GM19438 (cell line): Measurements from ENCODE around the gene FAM227A.
"Not testable (repeated sequence)": the region's sequence is repeated elsewhere in the genome, so short reads cannot be mapped to it uniquely, and the experiment has no call there.

ENCODE experiments used
- ATAC-seq: cut with Tn5 transposase; IDR thresholded peaks from one replicate; pipeline ENCODE4 v1.9.1; 2021; ENCODE audit warnings: low read depth; ENCODE audit not compliant: unreplicated experiment

The FAM227A gene

GRCh38 chr22:38674888-38675287, 18.7 kb upstream of the FAM227A start:
- no peak for ATAC-seq

- peak; percentile 36 for ATAC-seq
Measured at GRCh38 chr22:38657045-38657909, 1.1 kb upstream of the FAM227A start.

- no peak for ATAC-seq
Measured at GRCh38 chr22:38655519-38656255, 505 bp downstream of the FAM227A start.

GRCh38 chr22:38653741-38654140, 2.5 kb downstream of the FAM227A start:
- ATAC-seq: no peak

GRCh38 chr22:38652859-38653258, 3.3 kb downstream of the FAM227A start:
- no peak for ATAC-seq

- no peak for ATAC-seq
Measured at GRCh38 chr22:38649841-38650522, 6.2 kb downstream of the FAM227A start.

- ATAC-seq: no peak
Measured at GRCh38 chr22:38645430-38645829, 10.8 kb downstream of the FAM227A start.

- not testable (repeated sequence) for ATAC-seq
Measured at GRCh38 chr22:38644245-38644644, 11.9 kb downstream of the FAM227A start.

- no peak for ATAC-seq
Measured at GRCh38 chr22:38641476-38642040, 14.6 kb downstream of the FAM227A start.

GRCh38 chr22:38638728-38639127, 17.5 kb downstream of the FAM227A start:
- no peak for ATAC-seq

- ATAC-seq: no peak
Measured at GRCh38 chr22:38638216-38638615, 18.0 kb downstream of the FAM227A start.

- ATAC-seq: no peak
Measured at GRCh38 chr22:38632528-38632927, 23.7 kb downstream of the FAM227A start.

- no peak for ATAC-seq
Measured at GRCh38 chr22:38631724-38632123, 24.5 kb downstream of the FAM227A start.

GRCh38 chr22:38629108-38629507, 27.1 kb downstream of the FAM227A start:
- ATAC-seq: no peak

GRCh38 chr22:38628444-38628843, 27.7 kb downstream of the FAM227A start:
- no peak for ATAC-seq

- no peak for ATAC-seq
Measured at GRCh38 chr22:38623351-38623750, 32.8 kb downstream of the FAM227A start.

GRCh38 chr22:38618682-38619081, 37.5 kb downstream of the FAM227A start:
- no peak for ATAC-seq

- no peak for ATAC-seq
Measured at GRCh38 chr22:38618258-38618657, 37.9 kb downstream of the FAM227A start.

GRCh38 chr22:38615064-38615405, 41.2 kb downstream of the FAM227A start:
- not testable (repeated sequence) for ATAC-seq

- ATAC-seq: no peak
Measured at GRCh38 chr22:38614332-38615063, 41.7 kb downstream of the FAM227A start.
